T-helper 2 cell (primary cell): ENCODE data around the gene SF3B5.
"Not testable (repeated sequence)": the region's sequence is repeated elsewhere in the genome, so short reads cannot be mapped to it uniquely, and the experiment has no call there.

Source experiments
- DNase-seq, 5 experiments: peaks; one replicate each; pipeline versions ENCODE4 v3.0.0 to v3.0.0-alpha.2; 2012 to 2022
- total RNA-seq, 2 donors: gene quantifications; one replicate each; lab custom pipeline; 2026; lab: John Stamatoyannopoulos, UW

Gene SF3B5
- 55.0 to 61.4 reads per million in 2 donors for total RNA-seq

GRCh38 chr6:144095134-144096002, at the start of gene SF3B5:
Gene SF3B5, minus strand, starts transcription at chr6:144095573. Its CDS starts 76 bp downstream, at chr6:144095497.
- DNase-seq, result peak; percentile 88 to 100 (median 96)

GRCh38 chr6:144144996-144145395, 49.6 kb upstream of the SF3B5 start:
- no peak for DNase-seq

- DNase-seq, result no peak
These were observed 48.5 kb upstream of the SF3B5 start for GRCh38 chr6:144143878-144144277.

GRCh38 chr6:144143106-144143505, 47.7 kb upstream of the SF3B5 start:
- no peak for DNase-seq

GRCh38 chr6:144141470-144141869, 46.1 kb upstream of the SF3B5 start:
- DNase-seq, result no peak

DNA sequence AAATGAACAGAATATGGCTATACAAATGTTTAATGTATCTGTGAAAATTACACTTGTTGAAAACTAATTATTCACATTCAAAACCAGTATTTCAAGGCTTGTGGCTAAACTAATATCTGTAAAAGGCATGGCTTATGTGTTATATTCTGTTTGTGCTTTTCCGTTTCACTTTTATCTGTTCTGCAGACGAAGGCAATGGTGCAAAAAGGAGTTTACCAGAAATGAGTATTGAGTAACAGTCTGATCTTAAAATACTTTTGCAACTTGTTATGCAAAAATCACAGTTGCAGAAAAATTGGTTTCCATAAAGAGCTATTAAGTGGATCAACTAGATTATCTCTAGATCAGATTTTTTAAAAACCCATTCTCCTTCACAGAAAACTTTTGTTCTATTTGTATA, 45.5 kb upstream of the SF3B5 start:
- peak in 1 of 5 experiments; percentile 24 for DNase-seq

DNA sequence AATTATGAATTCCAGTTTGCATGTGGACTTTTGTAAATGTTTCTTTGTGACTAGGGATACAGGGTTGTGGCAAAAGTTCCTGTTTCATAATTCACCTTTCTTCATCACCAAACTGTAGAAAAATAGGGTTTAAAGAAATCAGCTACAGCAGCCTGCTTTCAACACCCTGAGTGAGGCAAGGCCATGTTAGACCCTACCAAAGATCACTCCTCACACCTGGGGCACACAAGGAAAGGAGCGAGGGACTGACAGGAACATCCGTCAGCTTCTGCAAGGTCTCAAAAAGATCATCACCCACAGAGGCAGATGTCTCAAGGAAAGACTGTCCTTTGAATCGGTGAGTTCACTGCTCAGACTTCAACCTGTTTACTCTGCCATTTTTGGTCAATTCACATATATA, 44.4 kb upstream of the SF3B5 start:
- no peak for DNase-seq

GRCh38 chr6:144138542-144138941, 43.2 kb upstream of the SF3B5 start:
- no peak for DNase-seq

DNA sequence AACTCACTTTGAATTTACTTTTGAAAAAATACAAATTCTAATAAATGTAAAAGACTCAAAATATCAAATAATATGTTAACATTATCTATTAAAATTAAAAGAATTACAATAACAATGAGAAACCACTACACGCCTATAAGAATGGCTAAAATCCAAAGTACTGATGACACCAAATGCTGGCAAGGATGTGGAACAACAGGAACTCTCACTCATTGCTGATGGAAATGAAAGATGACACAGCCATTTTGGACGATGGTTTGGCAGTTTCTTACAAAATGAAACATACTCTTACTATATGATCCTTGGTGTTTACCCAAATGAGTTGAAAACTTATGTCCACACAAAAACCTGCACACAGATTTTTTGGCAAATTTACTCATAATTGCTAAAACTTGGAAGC, 39.4 kb upstream of the SF3B5 start:
- DNase-seq, result no peak

DNA sequence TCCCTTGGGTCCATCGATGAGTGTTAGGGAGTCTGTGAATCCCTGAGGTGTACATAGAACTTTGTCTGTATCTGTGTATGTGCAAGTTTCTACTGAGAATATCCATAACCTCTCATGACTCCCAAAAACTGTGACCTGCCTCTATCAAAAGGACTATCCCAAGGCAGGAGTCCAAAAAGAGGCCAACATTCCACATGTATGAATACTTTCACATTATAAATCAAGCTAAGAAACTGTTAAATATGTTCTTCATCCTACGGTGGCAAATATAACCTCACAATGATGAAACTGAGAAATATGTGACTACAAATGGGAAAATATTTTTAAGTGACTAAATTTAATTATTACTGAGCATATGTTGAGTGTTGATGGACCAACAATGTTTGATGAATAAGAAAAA, 38.8 kb upstream of the SF3B5 start:
- DNase-seq, result no peak

DNA sequence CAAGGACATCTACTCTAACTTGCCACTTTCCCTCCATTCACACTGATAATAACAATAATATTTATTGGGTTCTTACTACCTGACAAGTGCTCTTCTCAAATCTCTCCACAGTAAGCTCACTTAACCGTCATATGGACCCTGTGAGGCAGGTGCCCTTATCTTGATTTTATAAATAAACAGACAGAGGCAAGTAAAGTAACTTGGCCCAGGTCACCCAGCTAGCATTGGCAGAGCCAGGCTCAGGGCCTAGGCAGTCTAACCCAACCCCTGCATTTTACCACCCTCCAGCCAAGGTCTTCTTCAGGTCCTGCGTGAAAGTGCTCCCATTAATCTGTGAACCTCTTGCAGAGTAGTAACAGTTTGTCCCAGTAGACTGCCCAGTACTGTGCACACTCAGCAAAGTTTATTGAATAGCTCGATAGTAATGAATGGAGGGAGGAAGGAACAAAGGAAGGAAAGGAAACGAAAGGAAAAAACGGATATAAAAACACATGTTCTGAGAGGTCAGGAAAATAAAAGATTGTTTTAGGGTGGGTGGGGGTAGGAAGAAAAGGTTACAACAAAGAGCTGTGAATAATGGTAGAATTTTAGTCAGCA, 38.0 kb upstream of the SF3B5 start:
- DNase-seq, result no peak

GRCh38 chr6:144132167-144132690, 36.9 kb upstream of the SF3B5 start:
- DNase-seq, result not testable (repeated sequence)

GRCh38 chr6:144131248-144131709, 35.9 kb upstream of the SF3B5 start:
- peak in 1 of 5 experiments; percentile 53 for DNase-seq

- DNase-seq, result no peak
These were observed 34.1 kb upstream of the SF3B5 start for GRCh38 chr6:144129469-144129868.

DNA sequence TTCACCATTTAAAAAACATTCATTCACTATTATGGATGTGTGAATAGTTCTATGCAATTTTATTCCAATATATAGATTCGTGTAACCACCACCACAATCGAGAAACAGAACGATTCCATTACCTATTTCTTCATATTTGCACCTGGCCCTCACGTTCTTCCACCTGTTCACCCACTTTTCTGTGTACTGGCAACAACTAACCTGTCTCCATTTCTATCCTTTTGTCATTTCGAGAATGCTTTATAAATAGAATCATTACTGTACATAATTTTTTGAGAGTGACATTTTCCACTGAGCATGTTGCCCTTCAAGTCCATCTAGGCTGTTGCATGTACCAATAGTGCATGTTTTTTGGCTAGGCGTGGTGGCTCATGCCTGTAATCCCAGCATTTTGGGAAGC, 31.7 kb upstream of the SF3B5 start:
- DNase-seq, result no peak

DNA sequence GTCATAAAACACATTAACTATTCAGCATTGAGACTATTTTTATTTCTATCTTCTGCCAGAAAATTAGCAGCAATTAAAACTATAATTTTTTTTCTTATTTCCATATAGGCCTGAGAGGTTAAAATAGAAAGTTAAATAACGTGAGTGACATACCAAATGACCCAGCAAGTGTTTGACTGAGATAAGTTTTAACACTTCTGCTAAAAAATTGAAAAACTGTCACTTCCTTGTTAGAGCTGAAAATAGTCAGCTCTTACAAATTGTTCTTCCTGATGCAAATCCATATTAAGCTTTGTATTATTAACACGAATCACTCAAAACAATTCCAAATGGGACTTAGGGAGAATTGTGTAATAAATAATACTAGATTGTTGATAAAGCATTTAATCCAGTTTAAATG, 28.5 kb upstream of the SF3B5 start:
- no peak for DNase-seq

DNA sequence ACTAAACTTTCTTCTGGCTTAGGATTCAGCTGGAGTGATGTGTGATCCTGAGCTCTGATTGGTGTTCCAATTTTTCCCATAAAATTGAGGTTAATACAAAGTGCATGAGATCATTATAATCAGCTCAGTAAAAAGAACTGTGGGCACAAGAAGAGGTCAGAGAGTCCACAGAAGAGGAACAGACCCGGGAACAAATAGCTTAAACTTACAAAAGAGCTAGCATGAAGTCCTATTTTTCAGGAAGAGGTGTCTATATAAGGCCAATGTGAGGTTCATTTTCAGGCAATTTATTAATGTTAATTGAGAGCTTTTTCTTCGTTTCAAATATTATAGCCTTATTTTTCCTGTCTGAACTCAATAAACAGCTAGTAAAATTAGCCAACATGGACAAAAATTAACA, 28.0 kb upstream of the SF3B5 start:
- no peak for DNase-seq

- DNase-seq, result no peak
These were observed 27.5 kb upstream of the SF3B5 start for GRCh38 chr6:144122861-144123260.

DNA sequence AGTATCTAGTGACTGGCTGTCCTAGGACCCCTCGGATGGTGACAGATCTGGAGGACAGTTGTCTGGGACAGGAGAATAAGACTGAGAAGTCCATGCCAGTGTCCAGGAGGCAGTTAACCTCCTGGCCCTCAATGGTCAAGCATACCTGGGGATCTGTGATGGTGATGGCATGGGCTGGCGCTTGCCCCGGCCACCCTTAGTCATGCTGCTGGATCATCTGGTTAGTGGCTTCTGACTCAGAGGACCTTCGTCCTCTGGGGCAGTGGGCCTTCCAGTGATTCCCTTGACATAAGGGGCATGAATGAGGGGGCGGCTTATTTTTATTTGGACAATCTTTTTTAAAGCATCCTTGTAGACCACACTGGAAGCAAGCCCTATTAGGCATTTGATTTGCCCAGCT, 24.0 kb upstream of the SF3B5 start:
- no peak for DNase-seq

- DNase-seq, result no peak
These were observed 19.8 kb upstream of the SF3B5 start for GRCh38 chr6:144115219-144115618.

DNA sequence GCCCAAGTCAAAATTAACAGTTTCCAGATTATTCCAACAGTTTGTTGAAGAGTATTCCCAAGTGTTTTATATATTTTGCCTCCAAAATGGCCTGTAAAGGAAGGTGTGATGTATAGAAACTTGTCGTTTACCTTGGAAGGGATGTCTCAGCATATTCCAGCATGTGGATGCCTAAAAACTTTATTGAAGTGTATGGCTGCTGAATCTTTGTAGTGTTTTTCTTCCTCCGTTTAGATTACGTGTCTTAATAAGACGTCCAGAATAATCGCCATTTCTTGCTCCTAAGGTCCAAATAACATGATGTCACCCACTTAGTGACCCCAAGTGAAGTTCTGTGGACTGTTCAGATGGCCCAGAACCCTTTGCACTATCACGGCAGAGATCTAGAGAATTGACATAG, 18.0 kb upstream of the SF3B5 start:
- DNase-seq, result no peak

GRCh38 chr6:144110210-144110609, 14.8 kb upstream of the SF3B5 start:
- DNase-seq, result no peak

DNA sequence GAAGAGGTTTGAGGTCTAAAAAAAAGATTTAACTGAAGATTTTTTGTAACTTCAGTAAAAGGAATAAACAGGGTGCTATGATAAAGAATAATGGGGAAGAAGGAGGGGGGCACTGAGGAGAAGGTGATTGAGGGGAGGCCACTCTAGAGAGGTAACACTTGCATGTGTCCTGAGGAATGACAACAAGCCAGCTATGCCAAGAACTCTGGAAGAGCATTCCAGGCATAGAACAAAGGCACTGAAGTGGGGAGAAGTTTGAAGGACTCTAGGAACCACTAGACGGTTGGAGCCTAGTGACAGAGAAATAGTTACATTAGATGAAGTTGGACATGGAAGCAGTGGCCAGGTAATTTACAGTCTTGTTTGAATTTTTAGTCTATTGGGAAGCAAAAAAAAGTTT, 10.8 kb upstream of the SF3B5 start:
- DNase-seq, result no peak
